HT1080 (cell line): Measurements from ENCODE around the gene KDM2A. TPM values are rescaled to one million over a fixed set of nuclear protein-coding genes. Genes with fewer than 3 reads are reported as not detected.

ENCODE experiments used
- DNase-seq: peaks from one replicate; pipeline ENCODE4 v3.0.0-alpha.2; 2015; ENCODE audit warnings: low read depth
- total RNA-seq: library from RNA; depleted of rRNA; stranded (reverse); fragments of >200 nt; shearing (Covaris generic); gene quantifications from 2 replicates; pipeline ENCODE4 v1.2.3, GENCODE V29; 2014; rRNA removed

Gene KDM2A
- total RNA-seq, 1 experiment from 2014 or later, result 25.6 TPM

DNA sequence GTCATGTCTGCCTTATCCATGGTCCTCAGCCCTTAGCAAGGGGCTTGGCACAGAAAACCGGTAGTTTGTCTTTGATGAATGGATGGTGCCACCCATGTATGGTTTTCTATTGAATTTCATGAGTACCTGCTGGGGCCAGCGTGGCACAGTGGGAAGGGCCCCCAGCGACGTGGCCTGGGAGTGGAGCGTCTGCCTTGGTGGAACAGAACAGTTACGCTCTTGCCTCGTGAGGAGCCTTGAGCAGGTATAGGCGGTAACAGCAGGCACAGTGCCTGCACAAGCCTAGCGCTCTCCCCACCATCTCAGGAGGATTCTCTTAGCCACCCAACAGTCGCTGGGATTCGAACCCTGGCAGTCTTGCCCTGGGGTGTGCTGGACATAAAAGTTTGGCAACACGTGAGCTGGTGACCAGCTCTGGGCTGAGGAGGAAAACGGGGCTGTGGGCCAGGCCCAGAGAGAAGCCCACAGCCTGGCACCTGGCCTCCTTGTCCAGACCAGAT is 181.2 kb downstream of the KDM2A start:
- no peak for DNase-seq

DNA sequence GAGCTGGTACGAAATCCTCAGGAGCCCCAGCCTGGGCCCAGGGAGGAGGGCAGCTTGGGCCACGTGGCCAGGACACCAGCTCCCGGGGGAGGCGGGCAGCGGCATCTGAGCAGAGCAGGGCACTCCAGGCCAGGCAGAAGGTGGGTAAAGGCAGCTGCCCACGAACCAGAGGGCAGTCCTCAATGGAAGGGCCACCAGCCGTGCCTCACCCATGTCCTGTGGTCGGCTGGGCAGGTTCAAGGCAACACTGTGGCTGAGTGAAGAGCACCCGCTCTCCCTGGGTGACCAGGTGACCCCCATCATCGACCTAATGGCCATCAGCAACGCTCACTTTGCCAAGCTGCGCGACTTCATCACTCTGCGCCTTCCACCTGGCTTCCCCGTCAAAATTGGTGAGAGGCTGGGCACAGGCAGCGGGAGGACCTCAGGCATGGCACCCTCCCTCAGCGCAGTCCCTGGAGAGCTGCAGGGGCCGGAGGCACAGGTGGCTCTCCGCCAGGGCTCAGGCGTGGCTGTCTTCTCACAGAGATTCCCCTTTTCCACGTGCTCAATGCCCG is 181.8 kb downstream of the KDM2A start:
- DNase-seq, result no peak

DNA sequence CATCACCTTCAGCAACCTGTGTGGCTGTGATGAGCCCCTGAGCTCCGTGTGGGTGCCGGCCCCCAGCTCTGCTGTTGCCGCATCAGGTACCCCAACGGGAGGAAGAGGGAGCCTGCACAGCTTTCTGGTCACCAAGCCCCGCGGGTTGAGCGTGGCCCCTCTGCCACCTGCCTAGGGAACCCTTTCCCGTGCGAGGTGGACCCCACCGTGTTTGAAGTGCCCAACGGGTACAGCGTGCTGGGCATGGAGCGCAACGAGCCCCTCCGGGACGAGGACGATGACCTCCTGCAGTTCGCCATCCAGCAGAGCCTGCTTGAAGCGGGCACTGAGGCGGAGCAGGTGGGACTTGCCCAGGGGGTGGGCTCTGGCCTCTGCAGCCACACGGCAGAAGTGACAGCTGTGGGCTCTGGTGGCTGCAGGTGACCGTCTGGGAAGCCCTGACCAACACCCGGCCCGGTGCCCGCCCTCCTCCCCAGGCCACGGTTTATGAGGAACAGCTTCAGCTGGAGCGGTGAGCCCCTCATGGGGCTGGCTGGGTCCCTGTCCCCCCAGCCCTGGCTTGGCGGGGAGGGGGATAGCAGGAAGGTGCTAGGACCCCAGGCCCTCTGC is 182.4 kb downstream of the KDM2A start:
- no peak for DNase-seq

GRCh38 chr11:67301951-67302516 is 183.0 kb downstream of the KDM2A start:
- DNase-seq, result no peak

DNA sequence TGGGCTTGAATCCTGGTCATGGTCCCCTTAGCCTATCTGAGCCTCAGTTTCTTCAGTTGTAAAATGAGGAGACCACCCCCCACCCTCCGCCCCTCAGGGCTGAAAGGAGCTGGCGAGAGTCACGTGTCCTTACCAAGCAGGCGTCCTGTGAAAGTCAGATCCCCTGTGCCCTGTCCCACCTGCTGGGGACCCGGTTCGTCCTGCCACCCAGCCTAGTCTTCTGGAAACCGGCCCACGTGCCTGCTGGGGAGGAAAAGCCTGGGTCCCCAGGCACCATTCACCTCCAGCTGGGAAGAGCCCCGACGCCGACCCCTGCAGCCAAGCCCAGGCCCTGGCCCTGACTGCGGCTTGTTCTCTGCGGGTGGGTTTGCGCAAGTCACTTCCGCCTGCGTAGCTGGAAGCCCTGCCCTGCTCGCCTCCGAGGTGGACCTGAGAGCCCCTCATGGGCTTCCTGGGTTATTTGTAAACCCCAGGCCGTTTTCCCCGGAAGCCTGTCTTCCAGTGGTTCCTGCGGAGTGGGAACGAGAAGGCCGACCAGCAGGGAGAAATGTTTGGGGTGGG is 183.6 kb downstream of the KDM2A start:
- no peak for DNase-seq

DNA sequence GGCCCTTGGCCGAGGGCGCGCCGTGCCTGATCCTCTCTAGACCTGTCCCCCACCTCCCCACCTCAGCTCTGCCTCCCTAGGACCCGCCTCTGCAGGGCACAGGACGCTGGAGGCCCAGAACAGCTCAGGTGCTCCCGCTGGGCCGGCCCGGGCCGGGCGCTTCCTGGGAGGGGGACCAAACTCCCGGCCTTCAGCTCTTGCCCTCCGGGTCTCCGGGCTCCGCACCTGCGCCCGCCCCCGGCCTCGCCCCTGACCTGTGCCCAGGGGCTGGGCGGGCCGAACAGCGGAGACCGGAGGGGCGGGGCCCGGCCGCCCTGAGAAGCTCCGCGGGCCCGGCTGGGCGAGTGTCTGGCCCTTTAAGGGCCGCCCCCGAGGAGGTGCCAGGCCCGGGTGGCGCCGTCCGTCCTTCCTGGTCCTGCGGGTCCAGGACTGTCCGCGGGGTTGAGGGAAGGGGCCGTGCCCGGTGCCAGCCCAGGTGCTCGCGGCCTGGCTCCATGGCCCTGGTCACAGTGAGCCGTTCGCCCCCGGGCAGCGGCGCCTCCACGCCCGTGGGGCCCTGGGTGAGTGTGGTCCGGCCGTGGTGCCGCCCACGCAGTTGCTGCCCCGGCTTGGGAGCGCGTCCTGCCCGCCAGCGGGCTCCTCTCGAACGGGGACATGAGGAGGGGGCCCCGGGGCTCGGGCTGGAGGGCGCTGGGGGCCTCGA is 184.2 kb downstream of the KDM2A start, which contains the start of gene SSH3:
Gene SSH3 (plus strand): TSS at position 399 of the 703 bp plus-strand sequence. CDS start 96 bp downstream, at position 495.
- DNase-seq, result peak; percentile 55

DNA sequence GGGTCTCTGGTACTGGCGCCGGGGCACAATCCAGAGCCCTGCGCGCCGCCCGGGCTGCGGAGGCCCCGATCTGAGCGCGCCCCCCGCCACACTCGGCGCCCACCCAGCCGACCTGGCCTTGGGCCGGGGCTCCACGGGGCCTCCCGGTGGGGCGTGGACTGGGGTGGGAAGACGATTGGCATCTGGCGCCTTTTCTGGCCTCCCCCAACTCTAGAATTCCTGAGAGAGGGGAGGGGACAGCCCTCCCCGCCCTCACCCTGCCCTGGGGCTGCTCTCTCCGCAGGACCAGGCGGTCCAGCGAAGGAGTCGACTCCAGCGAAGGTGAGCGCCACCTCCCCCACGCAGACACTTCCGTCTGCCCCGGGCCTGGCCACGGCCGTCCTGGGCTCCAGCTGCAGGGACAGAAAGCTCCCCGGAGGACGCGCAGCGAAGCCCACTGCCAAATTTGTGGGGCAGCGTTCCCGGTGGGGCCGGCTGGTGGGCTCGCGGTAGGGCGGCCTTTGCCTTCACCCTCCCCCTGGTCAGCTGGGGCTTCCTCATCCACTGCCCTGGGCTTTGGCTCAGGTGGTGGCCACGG is 184.9 kb downstream of the KDM2A start:
- DNase-seq, result no peak

- DNase-seq, result no peak
Observed at GRCh38 chr11:67304511-67305113, 185.5 kb downstream of the KDM2A start.

GRCh38 chr11:67306769-67307544 is 187.9 kb downstream of the KDM2A start:
- no peak for DNase-seq

DNA sequence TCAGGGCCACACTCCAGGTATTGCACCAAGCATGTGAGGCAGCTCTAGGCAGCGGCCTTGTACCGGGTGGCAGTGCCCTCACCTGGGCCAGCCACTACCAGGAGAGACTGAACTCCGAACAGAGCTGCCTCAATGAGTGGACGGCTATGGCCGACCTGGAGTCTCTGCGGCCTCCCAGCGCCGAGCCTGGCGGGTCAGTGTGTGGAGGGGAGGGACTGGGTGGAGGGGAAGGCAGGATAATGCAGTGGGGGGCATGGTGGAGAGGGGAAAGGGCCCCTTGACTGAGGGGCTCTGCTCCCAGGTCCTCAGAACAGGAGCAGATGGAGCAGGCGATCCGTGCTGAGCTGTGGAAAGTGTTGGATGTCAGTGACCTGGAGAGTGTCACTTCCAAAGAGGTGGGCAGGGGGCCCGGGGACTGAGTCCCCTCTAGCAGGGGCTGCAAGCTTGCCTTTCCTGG is 188.5 kb downstream of the KDM2A start:
- DNase-seq, result no peak

Other genes with a start within 250 kb of the KDM2A start
- 9.8 and 14.9 TPM in 2 replicates for gene PC, start 160.9 kb upstream of the KDM2A start, total RNA-seq
- not detected in 2 replicates for gene C11orf86, start 144.0 kb upstream of the KDM2A start, total RNA-seq
- 0.03 TPM in 1 of 2 replicates, not detected in the other for gene SYT12, start 96.1 kb upstream of the KDM2A start, total RNA-seq
- not detected in 2 replicates for gene RHOD, start 62.4 kb upstream of the KDM2A start, total RNA-seq
- gene GRK2, start 147.2 kb downstream of the KDM2A start, total RNA-seq, result 42.6 and 51.5 TPM in 2 replicates
- 26.5 and 27.6 TPM in 2 replicates for gene ANKRD13D, start 170.0 kb downstream of the KDM2A start, total RNA-seq
- gene SSH3, start 184.3 kb downstream of the KDM2A start, total RNA-seq, result 2.2 and 2.9 TPM in 2 replicates
- 34.5 and 39.4 TPM in 2 replicates for gene POLD4, start 234.3 kb downstream of the KDM2A start, total RNA-seq